Thoracic aorta (tissue), 2 donors: ENCODE results near the gene CNPY4. TPM values are rescaled to one million over a fixed set of nuclear protein-coding genes. Genes with fewer than 3 reads are reported as not detected.
A peak's percentile ranks its signal among the peaks of the same experiment; 100 is the strongest.

ENCODE experiments used
- ATAC-seq: fragments of 150-250 bp; one replicate; pipeline ENCODE4 v1.8.0; 2017; ENCODE audit warnings: low read depth; ENCODE audit not compliant: insufficient number of reproducible peaks, low FRiP score
- DNase-seq: peaks from one replicate; pipeline ENCODE4 v3.0.0-alpha.2; 2020; ENCODE audit warnings: low spot score
- H3K27ac ChIP-seq, 2 donors: fragments of 200-600 bp; sonication (generic); 1 replicate in 1 of 2; 2 replicates in 1 of 2; pipeline ENCODE4 v1.5.1; 2016; ENCODE audit warnings: mild to moderate bottlenecking in 2 of 2, moderate library complexity in 2 of 2
- H3K27me3 ChIP-seq: fragments of 200-600 bp; sonication (generic); replicated peaks from 2 replicates; pipeline ENCODE4 v1.6.0; 2016; ENCODE audit warnings: mild to moderate bottlenecking; ENCODE audit not compliant: insufficient read depth
- H3K36me3 ChIP-seq: fragments of 200-600 bp; sonication (generic); one replicate; pipeline ENCODE4 v1.5.1; 2016
- H3K4me1 ChIP-seq, 2 donors: fragments of 200-600 bp; sonication (generic); 1 replicate in 1 of 2; 2 replicates in 1 of 2; pipeline versions ENCODE4 v1.5.1 to v1.6.0; 2016; ENCODE audit warnings: low read depth in 2 of 2, mild to moderate bottlenecking in 1 of 2; ENCODE audit not compliant: control insufficient read depth in 1 of 2
- H3K4me3 ChIP-seq: fragments of 200-600 bp; sonication (generic); 2 replicates; pipeline ENCODE4 v1.5.1; 2016; ENCODE audit warnings: mild to moderate bottlenecking
- H3K9me3 ChIP-seq: fragments of 200-600 bp; sonication (generic); 2 replicates; pipeline ENCODE4 v1.5.1; 2016
- total RNA-seq, 2 donors: library from RNA; depleted of rRNA; stranded (reverse); fragments of >200 nt; gene quantifications; one replicate each; pipeline versions ENCODE4 v1.1.0 to v1.2.3, GENCODE V29; 2016
- TF ChIP-seq, protein P1 (sequence below): fragments of 200-600 bp; sonication (generic); IDR thresholded peaks from one replicate; pipeline ENCODE4 v1.5.1; 2019; ENCODE audit warnings: antibody characterized with exemption

Gene CNPY4
- total RNA-seq, 2 donors from 2014 or later: 12.6 to 13.7 TPM

GRCh38 chr7:100148225-100148558 is 28.8 kb downstream of the CNPY4 start:
- Histone ChIP-seq H3K9me3 (no peaks in the 10 kb centered on the region), H3K27me3 (no peaks in the 10 kb centered on the region), H3K36me3 (peaks cover 3% of the 10 kb centered on the region), H3K27ac (peak overlapping the region; percentile 40 to 53), H3K4me3 (peak overlapping the region; percentile 98), H3K4me1 (peaks cover 10 to 13% of the 10 kb centered on the region in 2 donors)
- ATAC-seq (no peak), DNase-seq (no peak)
- TF ChIP-seq, protein P1, sequence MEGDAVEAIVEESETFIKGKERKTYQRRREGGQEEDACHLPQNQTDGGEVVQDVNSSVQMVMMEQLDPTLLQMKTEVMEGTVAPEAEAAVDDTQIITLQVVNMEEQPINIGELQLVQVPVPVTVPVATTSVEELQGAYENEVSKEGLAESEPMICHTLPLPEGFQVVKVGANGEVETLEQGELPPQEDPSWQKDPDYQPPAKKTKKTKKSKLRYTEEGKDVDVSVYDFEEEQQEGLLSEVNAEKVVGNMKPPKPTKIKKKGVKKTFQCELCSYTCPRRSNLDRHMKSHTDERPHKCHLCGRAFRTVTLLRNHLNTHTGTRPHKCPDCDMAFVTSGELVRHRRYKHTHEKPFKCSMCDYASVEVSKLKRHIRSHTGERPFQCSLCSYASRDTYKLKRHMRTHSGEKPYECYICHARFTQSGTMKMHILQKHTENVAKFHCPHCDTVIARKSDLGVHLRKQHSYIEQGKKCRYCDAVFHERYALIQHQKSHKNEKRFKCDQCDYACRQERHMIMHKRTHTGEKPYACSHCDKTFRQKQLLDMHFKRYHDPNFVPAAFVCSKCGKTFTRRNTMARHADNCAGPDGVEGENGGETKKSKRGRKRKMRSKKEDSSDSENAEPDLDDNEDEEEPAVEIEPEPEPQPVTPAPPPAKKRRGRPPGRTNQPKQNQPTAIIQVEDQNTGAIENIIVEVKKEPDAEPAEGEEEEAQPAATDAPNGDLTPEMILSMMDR: no peak

- DNase-seq (peak; percentile 97), ATAC-seq (peak; percentile 99)
- Histone ChIP-seq H3K36me3 (peaks cover 9% of the 10 kb centered on the region), H3K4me1 (peaks cover 10 to 13% of the 10 kb centered on the region in 2 donors), H3K27me3 (no peaks in the 10 kb centered on the region), H3K27ac (peak within 1 kb of the TSS; percentile 84 to 90), H3K9me3 (no peaks in the 10 kb centered on the region), H3K4me3 (peak within 1 kb of the TSS; percentile 98)
- TF ChIP-seq, protein P1: no peak
Measured at GRCh38 chr7:100148559-100149328, 29.3 kb downstream of the CNPY4 start, which contains the start of gene LAMTOR4. Gene LAMTOR4, plus strand, starts transcription at chr7:100148918. Its CDS starts 55 bp downstream, at chr7:100148973.

DNA sequence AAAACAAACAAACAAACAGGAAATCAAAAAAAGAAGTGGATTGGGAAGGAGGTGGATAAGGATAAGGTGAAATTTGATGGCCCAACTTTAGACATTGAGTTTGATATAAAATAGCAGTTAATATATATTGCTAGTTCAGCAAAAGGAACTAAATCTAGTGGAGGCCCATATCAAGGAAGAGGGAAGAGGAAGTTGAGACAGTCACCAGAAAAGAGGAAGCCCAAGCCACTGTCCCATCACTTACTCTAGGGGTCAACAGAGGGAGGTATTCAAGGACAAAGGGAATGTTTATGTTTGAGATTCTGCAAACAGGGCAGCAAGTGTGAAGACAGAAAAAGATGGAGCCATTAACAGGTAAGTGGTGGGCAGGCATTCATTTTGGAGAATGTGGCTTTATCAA is 33.0 kb downstream of the CNPY4 start:
- no peaks in the 10 kb centered on the region for H3K27me3 ChIP-seq
- TF ChIP-seq, protein P1: no peak
- no peaks in the 10 kb centered on the region for H3K9me3 ChIP-seq
- H3K4me3 ChIP-seq: no peak overlapping the region
- H3K4me1 ChIP-seq: peaks cover 15 to 20% of the 10 kb centered on the region in 2 donors
- peaks cover 25% of the 10 kb centered on the region for H3K36me3 ChIP-seq
- ATAC-seq (no peak), DNase-seq (no peak)
- H3K27ac ChIP-seq: no peak overlapping the region

DNA sequence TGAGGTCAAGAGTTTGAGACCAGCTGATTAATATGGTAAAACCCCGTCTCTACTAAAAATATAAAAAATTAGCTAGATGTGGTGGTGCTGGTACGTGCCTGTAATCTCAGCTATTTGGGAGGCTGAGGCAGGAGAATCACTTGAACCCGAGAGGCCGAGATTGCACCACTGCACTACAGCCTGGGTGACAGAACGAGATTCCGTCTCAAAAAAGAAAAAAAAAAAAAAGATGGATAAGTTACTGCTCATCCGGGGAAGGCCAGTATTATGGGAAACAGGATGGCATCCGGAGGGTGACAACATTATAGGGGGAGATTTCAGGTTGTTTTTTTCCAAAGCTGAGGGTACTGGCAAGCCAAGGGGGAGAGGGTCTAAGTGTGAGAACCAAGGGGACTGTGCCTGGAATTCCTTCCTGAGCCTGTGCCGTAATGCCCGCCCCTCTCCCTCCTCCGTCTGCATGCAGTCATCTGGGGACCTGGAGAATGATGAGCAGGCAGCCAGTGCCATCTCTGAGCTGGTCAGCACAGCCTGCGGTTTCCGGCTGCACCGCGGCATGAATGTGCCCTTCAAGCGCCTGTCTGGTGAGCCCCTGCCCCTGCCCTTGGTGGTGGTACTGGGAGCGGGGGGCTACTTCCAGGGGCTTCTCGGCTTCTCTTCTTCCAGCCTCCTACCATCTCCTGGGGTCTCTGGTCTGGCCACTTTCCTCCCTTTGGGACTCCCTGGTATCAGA is 33.7 kb downstream of the CNPY4 start:
- ATAC-seq (no peak), DNase-seq (no peak)
- peaks cover 20 to 26% of the 10 kb centered on the region in 2 donors for H3K4me1 ChIP-seq
- no peaks in the 10 kb centered on the region for H3K27me3 ChIP-seq
- H3K9me3 ChIP-seq: no peaks in the 10 kb centered on the region
- H3K36me3 ChIP-seq: peaks cover 25% of the 10 kb centered on the region
- H3K27ac ChIP-seq: no peak overlapping the region
- H3K4me3 ChIP-seq: no peak overlapping the region
- TF ChIP-seq, protein P1: no peak
